SK-N-SH (cell line): ENCODE measurements around the gene SPRY1. TPM values are rescaled to one million over a fixed set of nuclear protein-coding genes. Genes with fewer than 3 reads are reported as not detected.
A peak's percentile ranks its signal among the peaks of the same experiment; 100 is the strongest.

Source experiments
- CTCF ChIA-PET: fragments of 300-600, 350-600 bp; formaldehyde crosslinking; extraction: SDS; loops from one replicate; lab custom pipeline; 2021; lab: Yijun Ruan, JAX
- POLR2A ChIA-PET: fragments of 350-600 bp; sonication (Branson Sonifier 250); formaldehyde crosslinking; extraction: SDS; loops from one replicate; lab custom pipeline; 2020; ENCODE audit warnings: antibody characterized with exemption, inconsistent platforms; lab: Yijun Ruan, JAX
- DNase-seq: peaks from one replicate; pipeline ENCODE4 v3.0.0; 2012
- H2AFZ ChIP-seq: fragments of 200-600 bp; sonication (generic); 2 replicates; pipeline ENCODE4 v1.8.1; 2016; ENCODE audit warnings: antibody characterized with exemption, mild to moderate bottlenecking, low read depth
- H3F3A ChIP-seq: fragments of 200-600 bp; sonication (generic); replicated peaks from 2 replicates; pipeline ENCODE3; 2016; ENCODE audit warnings: antibody characterized with exemption, mild to moderate bottlenecking; ENCODE audit not compliant: insufficient read depth
- H3K27ac ChIP-seq, 2 experiments: fragments of 200-500 bp in 1 of 2; fragments of 200-600 bp in 1 of 2; sonication (Bioruptor generic) in 1 of 2; sonication (generic), shearing (Covaris generic) in 1 of 2; 2 replicates each; pipeline versions ENCODE4 v1.5.1 to v1.6.1; 2014 to 2016; ENCODE audit warnings: low read depth in 2 of 2, inconsistent platforms in 1 of 2, low read length in 1 of 2, mild to moderate bottlenecking in 1 of 2, mixed read lengths in 1 of 2
- H3K27me3 ChIP-seq: fragments of 200-600 bp; sonication (generic), shearing (Covaris generic); 2 replicates; pipeline ENCODE4 v1.6.1; 2016; ENCODE audit warnings: mixed run types; ENCODE audit not compliant: insufficient read depth
- H3K36me3 ChIP-seq, 2 experiments: fragments of 200-500 bp in 1 of 2; fragments of 200-600 bp in 1 of 2; sonication (Bioruptor generic) in 1 of 2; sonication (generic) in 1 of 2; replicated peaks in 1 of 2; 2 replicates each; pipeline versions ENCODE3 to v1.5.1; 2014 to 2016; ENCODE audit warnings: low read length in 1 of 2, mild to moderate bottlenecking in 1 of 2; ENCODE audit not compliant: insufficient read depth in 2 of 2, control insufficient read depth in 1 of 2
- H3K4me1 ChIP-seq, 2 experiments: fragments of 200-500 bp in 1 of 2; fragments of 200-600 bp in 1 of 2; sonication (Bioruptor generic) in 1 of 2; sonication (generic), shearing (Covaris generic) in 1 of 2; 2 replicates each; pipeline versions ENCODE4 v1.5.1 to v1.6.1; 2014 to 2016; ENCODE audit warnings: low read depth in 1 of 2, low read length in 1 of 2, mixed run types in 1 of 2; ENCODE audit not compliant: insufficient read depth in 2 of 2, control insufficient read depth in 1 of 2
- H3K4me2 ChIP-seq: fragments of 200-600 bp; sonication (generic), shearing (Covaris generic); 2 replicates; pipeline ENCODE4 v1.6.1; 2017; ENCODE audit warnings: mixed run types
- H3K4me3 ChIP-seq, 2 experiments: fragments of 200-500 bp in 1 of 2; fragments of 200-600 bp in 1 of 2; sonication (Bioruptor generic) in 1 of 2; sonication (generic), shearing (Covaris generic) in 1 of 2; 2 replicates each; pipeline versions ENCODE4 v1.5.1 to v1.8.1; 2014 to 2016; ENCODE audit warnings: low read depth in 2 of 2, inconsistent platforms in 1 of 2, low read length in 1 of 2, mild to moderate bottlenecking in 1 of 2, mixed read lengths in 1 of 2, moderate library complexity in 1 of 2
- H3K79me2 ChIP-seq: fragments of 200-600 bp; sonication (generic); 2 replicates; pipeline ENCODE4 v1.8.1; 2017; ENCODE audit warnings: mild to moderate bottlenecking; ENCODE audit not compliant: insufficient read depth
- H3K9ac ChIP-seq: fragments of 200-600 bp; sonication (generic); 2 replicates; pipeline ENCODE4 v1.6.1; 2017; ENCODE audit warnings: mixed run types
- H3K9me2 ChIP-seq: fragments of 200-600 bp; sonication (generic); 2 replicates; pipeline ENCODE4 v1.6.1; 2017; ENCODE audit warnings: mixed run types
- H3K9me3 ChIP-seq: fragments of 200-600 bp; sonication (generic); 2 replicates; pipeline ENCODE4 v1.6.1; 2017; ENCODE audit warnings: mixed run types, mild to moderate bottlenecking, moderate library complexity
- H4K20me1 ChIP-seq: fragments of 200-600 bp; sonication (generic); 2 replicates; pipeline ENCODE4 v1.6.1; 2017; ENCODE audit warnings: mild to moderate bottlenecking, mixed run types; ENCODE audit not compliant: insufficient read depth
- ELF1 ChIP-seq: IDR thresholded peaks from 2 replicates; pipeline ENCODE4 v1.4.0; 2012
- EP300 ChIP-seq, 2 experiments: IDR thresholded peaks; 2 replicates each; pipeline versions ENCODE4 v1.4.0 to v1.6.1; 2012; ENCODE audit warnings: borderline replicate concordance in 1 of 2, low read depth in 1 of 2, low read length in 1 of 2
- FOXM1 ChIP-seq: IDR thresholded peaks from 2 replicates; pipeline ENCODE4 v1.4.0; 2012; ENCODE audit warnings: low read depth, mild to moderate bottlenecking
- GABPA ChIP-seq: IDR thresholded peaks from 2 replicates; pipeline ENCODE4 v1.4.0; 2012; ENCODE audit warnings: low read depth, mild to moderate bottlenecking
- GATA2 ChIP-seq: sonication (generic); formaldehyde crosslinking; IDR thresholded peaks from 2 replicates; pipeline ENCODE4 v1.5.0; 2020; ENCODE audit warnings: mild to moderate bottlenecking, missing genetic modification reagents
- IRF3 ChIP-seq: fragments of 150-350 bp; IDR thresholded peaks from 2 replicates; pipeline ENCODE4 v1.6.1; 2016; ENCODE audit warnings: mild to moderate bottlenecking, low read depth, low read length
- TCF12 ChIP-seq: IDR thresholded peaks from 2 replicates; pipeline ENCODE4 v1.4.0; 2012
- USF2 ChIP-seq: fragments of 150-350 bp; IDR thresholded peaks from 2 replicates; pipeline ENCODE4 v1.6.1; 2017; ENCODE audit warnings: antibody characterized with exemption, low read length, low read depth, borderline replicate concordance
- WGBS: methylation state at CpG from one replicate; pipeline ENCODE4 v1.1.6; 2017; ENCODE audit warnings: low lambda C conversion rate; 5-methylcytosine and 5-hydroxymethylcytosine counted together
- polyA plus RNA-seq, 3 experiments: library from polyadenylated mRNA; depleted of rRNA; stranded (reverse); fragments of >200 nt; gene quantifications; 2 replicates each; pipeline ENCODE4 v1.2.3, GENCODE V29; 2012
- TF ChIP-seq, protein P1 (sequence below): IDR thresholded peaks from 2 replicates; pipeline ENCODE4; 2012

The SPRY1 gene
- polyA plus RNA-seq, 1 of the 3 experiments (the other 2 are of a cell fraction): 12.4 TPM

DNA sequence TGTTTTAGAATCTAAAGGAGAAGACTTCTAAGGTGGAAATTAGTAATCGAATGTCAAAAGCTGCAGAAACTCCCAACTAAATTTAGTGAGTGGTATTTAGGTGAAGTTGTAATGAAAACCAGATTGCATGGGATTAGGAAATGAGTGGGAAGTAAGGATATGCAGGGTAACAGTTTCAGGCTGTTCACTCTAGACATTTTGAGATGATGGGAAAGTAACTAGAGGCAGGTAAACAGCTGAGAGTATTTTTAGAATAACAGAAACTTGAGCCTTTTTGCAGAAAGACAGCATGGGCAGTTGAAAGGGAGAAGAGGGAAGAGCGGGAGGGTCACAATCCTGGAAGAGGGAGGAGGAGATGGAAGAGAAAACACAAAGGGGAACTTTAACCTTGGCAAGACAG is 12.7 kb downstream of the SPRY1 start:
- Histone ChIP-seq H2AFZ (no peak overlapping the region), H3K27ac (no peak overlapping the region), H4K20me1 (no peaks in the 10 kb centered on the region), H3K9ac (no peak overlapping the region), H3K36me3 (peaks cover 7% of the 10 kb centered on the region in 2 experiments), H3K79me2 (no peaks in the 10 kb centered on the region), H3K9me2 (no peaks in the 10 kb centered on the region), H3K27me3 (no peaks in the 10 kb centered on the region), H3K4me2 (no peak overlapping the region), H3K4me3 (no peak overlapping the region), H3K4me1 (peaks cover 0 to 18% of the 10 kb centered on the region in 2 experiments; a peak in 3 of 4 replicates), H3F3A (peaks cover 21% of the 10 kb centered on the region), H3K9me3 (no peaks in the 10 kb centered on the region)
- WGBS: 95% methylated on average over 2 of the region's 2 CpGs
- DNase-seq: no peak
- CTCF ChIA-PET: interaction anchor here (1.1 to 2.6 kb wide), 3 partner anchors 9 to 12 kb away, joined by 3 to 12 read pairs (median 3); no protein-coding TSS in a partner anchor
- no peak for TF ChIP-seq EP300 (IDR thresholded peaks at IDR 0.05; ENCODE audit: borderline replicate concordance in 1 of 2, low read depth in 1 of 2, low read length in 1 of 2)
- TF ChIP-seq TCF12: peak; percentile 33; the same call in 1 of the 2 replicates
- TF ChIP-seq USF2: no peak
- no peak for TF ChIP-seq IRF3
- POLR2A ChIA-PET: no interaction called here

GRCh38 chr4:123411514-123411913 is 14.9 kb downstream of the SPRY1 start:
- ChIA-PET CTCF (interaction anchor here (1.1 to 1.2 kb wide), 2 partner anchors 25 to 49 kb away, joined by 3 read pairs; no protein-coding TSS in a partner anchor), POLR2A (no interaction called here)
- Histone ChIP-seq H3K4me2 (no peak overlapping the region), H3K27me3 (no peaks in the 10 kb centered on the region), H3K36me3 (no peaks in the 10 kb centered on the region), H3K9ac (no peak overlapping the region), H2AFZ (no peak overlapping the region), H3K9me2 (no peaks in the 10 kb centered on the region), H3K9me3 (no peaks in the 10 kb centered on the region), H3K79me2 (no peaks in the 10 kb centered on the region), H3K4me1 (peaks cover 0 to 24% of the 10 kb centered on the region in 2 experiments; a peak in 3 of 4 replicates), H3F3A (peaks cover 21% of the 10 kb centered on the region), H4K20me1 (no peaks in the 10 kb centered on the region), H3K27ac (no peak overlapping the region), H3K4me3 (no peak overlapping the region)
- no peak for DNase-seq
- no peak for TF ChIP-seq GABPA
- no peak for TF ChIP-seq FOXM1
- no peak for TF ChIP-seq GATA2 (CRISPR knock-in tag)
- TF ChIP-seq ELF1: no peak
- no peak for TF ChIP-seq IRF3
- TF ChIP-seq, protein P1, sequence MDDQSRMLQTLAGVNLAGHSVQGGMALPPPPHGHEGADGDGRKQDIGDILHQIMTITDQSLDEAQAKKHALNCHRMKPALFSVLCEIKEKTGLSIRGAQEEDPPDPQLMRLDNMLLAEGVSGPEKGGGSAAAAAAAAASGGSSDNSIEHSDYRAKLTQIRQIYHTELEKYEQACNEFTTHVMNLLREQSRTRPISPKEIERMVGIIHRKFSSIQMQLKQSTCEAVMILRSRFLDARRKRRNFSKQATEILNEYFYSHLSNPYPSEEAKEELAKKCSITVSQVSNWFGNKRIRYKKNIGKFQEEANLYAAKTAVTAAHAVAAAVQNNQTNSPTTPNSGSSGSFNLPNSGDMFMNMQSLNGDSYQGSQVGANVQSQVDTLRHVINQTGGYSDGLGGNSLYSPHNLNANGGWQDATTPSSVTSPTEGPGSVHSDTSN: no peak
- 84% methylated on average over 5 of the region's 5 CpGs for WGBS
